Neural crest cell (in vitro differentiated cells): ENCODE data around the gene SCMH1. TPM values are rescaled to one million over a fixed set of nuclear protein-coding genes. Genes with fewer than 3 reads are reported as not detected.

Source experiments
- DNase-seq: peaks from one replicate; pipeline ENCODE4 v3.0.0; 2021; ENCODE audit warnings: low read depth, mixed read lengths, low spot score
- H3K27ac Mint-ChIP-seq: one replicate; pipeline ENCODE4 v1.8.0; 2021; ENCODE audit warnings: mild to moderate bottlenecking, mixed read lengths; ENCODE audit not compliant: unreplicated experiment
- H3K27me3 Mint-ChIP-seq: 2 replicates; pipeline ENCODE4 v1.8.0; 2021; ENCODE audit warnings: low read depth, mild to moderate bottlenecking, mixed read lengths
- H3K36me3 Mint-ChIP-seq: 2 replicates; pipeline ENCODE4 v1.8.0; 2021; ENCODE audit warnings: low read depth, mild to moderate bottlenecking, mixed read lengths
- H3K4me1 Mint-ChIP-seq: 2 replicates; pipeline ENCODE4 v1.8.0; 2021; ENCODE audit warnings: mixed read lengths
- H3K4me3 Mint-ChIP-seq: one replicate; pipeline ENCODE4 v1.8.0; 2021; ENCODE audit warnings: mild to moderate bottlenecking, mixed read lengths
- H3K9me3 Mint-ChIP-seq: 2 replicates; pipeline ENCODE4 v1.8.0; 2021; ENCODE audit warnings: mixed read lengths
- CTCF ChIP-seq: fragments of 200-600 bp; sonication (generic); conservative IDR thresholded peaks from 2 replicates; pipeline ENCODE4 v1.5.0; 2021; ENCODE audit warnings: antibody characterized with exemption, mild to moderate bottlenecking
- total RNA-seq: library from RNA; stranded (reverse); gene quantifications from 2 replicates; pipeline ENCODE4 v1.2.1, GENCODE V29; 2021

Gene SCMH1
- total RNA-seq, 1 donor from 2014 or later: 50.6 TPM

GRCh38 chr1:41102653-41103052, 139.5 kb downstream of the SCMH1 start:
- Mint-ChIP-seq H3K27me3 (no peaks in the 10 kb centered on the region), H3K27ac (no peak overlapping the region), H3K4me3 (no peak overlapping the region), H3K4me1 (no peaks in the 10 kb centered on the region), H3K9me3 (no peaks in the 10 kb centered on the region), H3K36me3 (no peaks in the 10 kb centered on the region)
- no peak for DNase-seq
- no peak for TF ChIP-seq CTCF

- Mint-ChIP-seq H3K27me3 (no peaks in the 10 kb centered on the region), H3K4me1 (no peaks in the 10 kb centered on the region), H3K4me3 (no peak overlapping the region), H3K36me3 (no peaks in the 10 kb centered on the region), H3K27ac (no peak overlapping the region), H3K9me3 (no peaks in the 10 kb centered on the region)
- no peak for DNase-seq
- no peak for TF ChIP-seq CTCF
Observed at GRCh38 chr1:41101950-41102607, 140.0 kb downstream of the SCMH1 start.

GRCh38 chr1:41101076-41101475, 141.0 kb downstream of the SCMH1 start:
- no peak for DNase-seq
- H3K27me3 Mint-ChIP-seq: no peaks in the 10 kb centered on the region
- H3K4me3 Mint-ChIP-seq: no peak overlapping the region
- no peaks in the 10 kb centered on the region for H3K9me3 Mint-ChIP-seq
- peaks cover 6% of the 10 kb centered on the region for H3K4me1 Mint-ChIP-seq
- TF ChIP-seq CTCF: no peak
- no peaks in the 10 kb centered on the region for H3K36me3 Mint-ChIP-seq
- H3K27ac Mint-ChIP-seq: no peak overlapping the region

GRCh38 chr1:41100170-41100569, 141.9 kb downstream of the SCMH1 start:
- no peak for TF ChIP-seq CTCF
- no peaks in the 10 kb centered on the region for H3K36me3 Mint-ChIP-seq
- H3K9me3 Mint-ChIP-seq: no peaks in the 10 kb centered on the region
- no peak overlapping the region for H3K4me3 Mint-ChIP-seq
- DNase-seq: no peak
- H3K4me1 Mint-ChIP-seq: peaks cover 6% of the 10 kb centered on the region
- H3K27me3 Mint-ChIP-seq: no peaks in the 10 kb centered on the region
- H3K27ac Mint-ChIP-seq: no peak overlapping the region

GRCh38 chr1:41098730-41099460, 143.2 kb downstream of the SCMH1 start:
- no peak for DNase-seq
- Mint-ChIP-seq H3K27me3 (no peaks in the 10 kb centered on the region), H3K4me3 (no peak overlapping the region), H3K27ac (no peak overlapping the region), H3K4me1 (peaks cover 6% of the 10 kb centered on the region), H3K36me3 (no peaks in the 10 kb centered on the region), H3K9me3 (no peaks in the 10 kb centered on the region)
- TF ChIP-seq CTCF: no peak
